Right atrium auricular region (tissue), 2 donors: Measurements from ENCODE around the gene SLC28A2. TPM values are rescaled to one million over a fixed set of nuclear protein-coding genes. Genes with fewer than 3 reads are reported as not detected.
"Not testable (repeated sequence)": the region's sequence is repeated elsewhere in the genome, so short reads cannot be mapped to it uniquely, and the experiment has no call there.

Experiments
- DNase-seq: peaks from one replicate; pipeline ENCODE4 v3.0.0-alpha.2; 2019; ENCODE audit warnings: low spot score
- H3K27ac ChIP-seq, 2 donors: fragments of 200-600 bp; sonication (generic); 1 replicate in 1 of 2; 2 replicates in 1 of 2; pipeline ENCODE4 v1.5.1; 2016 to 2019
- H3K27me3 ChIP-seq, 2 donors: fragments of 200-600 bp; sonication (generic); one replicate each; pipeline versions ENCODE4 v1.5.1 to v1.6.0; 2017 to 2019
- H3K36me3 ChIP-seq: fragments of 200-600 bp; sonication (generic); one replicate; pipeline ENCODE4 v1.5.1; 2016
- H3K4me1 ChIP-seq, 2 donors: fragments of 200-600 bp; sonication (generic); one replicate each; pipeline versions ENCODE4 v1.5.1 to v1.6.0; 2017 to 2019
- H3K4me3 ChIP-seq, 2 donors: fragments of 200-600 bp; sonication (generic); 1 replicate in 1 of 2; 2 replicates in 1 of 2; pipeline ENCODE4 v1.5.1; 2017 to 2019; ENCODE audit warnings: mild to moderate bottlenecking in 1 of 2, moderate library complexity in 1 of 2
- H3K9me3 ChIP-seq, 2 donors: fragments of 200-600 bp; sonication (generic); one replicate each; pipeline ENCODE4 v1.5.1; 2019
- CTCF ChIP-seq, 2 donors: fragments of 200-600 bp; sonication (generic); IDR thresholded peaks; one replicate each; pipeline ENCODE4 v1.5.1; 2019; ENCODE audit warnings: antibody characterized with exemption in 2 of 2
- total RNA-seq, 2 donors: library from RNA; depleted of rRNA; stranded (reverse); fragments of >200 nt; gene quantifications; one replicate each; pipeline ENCODE4 v1.1.0, GENCODE V29; 2016

The SLC28A2 gene
- total RNA-seq, 2 donors from 2014 or later: not detected

- Histone ChIP-seq H3K27me3 (no peaks in the 10 kb centered on the region), H3K36me3 (no peaks in the 10 kb centered on the region), H3K4me1 (peaks cover 0 to 9% of the 10 kb centered on the region in 2 donors), H3K4me3 (no peak overlapping the region), H3K27ac (peak overlapping the region; percentile 67 to 87), H3K9me3 (peaks cover 0 to 18% of the 10 kb centered on the region in 2 donors)
- TF ChIP-seq CTCF (IDR thresholded peaks at IDR 0.05): no peak
- no peak for DNase-seq
These were observed 20.9 kb upstream of the SLC28A2 start for GRCh38 chr15:45231132-45231531.

- Histone ChIP-seq H3K4me1 (peaks cover 0 to 9% of the 10 kb centered on the region in 2 donors), H3K27ac (peak overlapping the region; percentile 67 to 87), H3K27me3 (no peaks in the 10 kb centered on the region), H3K36me3 (no peaks in the 10 kb centered on the region), H3K9me3 (peaks cover 0 to 18% of the 10 kb centered on the region in 2 donors), H3K4me3 (no peak overlapping the region)
- no peak for DNase-seq
- TF ChIP-seq CTCF (IDR thresholded peaks at IDR 0.05): no peak
These were observed 20.0 kb upstream of the SLC28A2 start for GRCh38 chr15:45231864-45232562.

GRCh38 chr15:45234562-45235235, 17.3 kb upstream of the SLC28A2 start:
- H3K36me3 ChIP-seq: no peaks in the 10 kb centered on the region
- no peak for TF ChIP-seq CTCF (IDR thresholded peaks at IDR 0.05)
- H3K27ac ChIP-seq: no peak overlapping the region
- no peak overlapping the region for H3K4me3 ChIP-seq
- H3K4me1 ChIP-seq: peaks cover 0 to 7% of the 10 kb centered on the region in 2 donors
- DNase-seq: no peak
- H3K9me3 ChIP-seq: peaks cover 0 to 25% of the 10 kb centered on the region in 2 donors
- no peaks in the 10 kb centered on the region for H3K27me3 ChIP-seq

GRCh38 chr15:45236806-45237205, 15.2 kb upstream of the SLC28A2 start:
- not testable (repeated sequence) for H3K4me1 ChIP-seq, H3K27me3 ChIP-seq, H3K4me3 ChIP-seq, H3K36me3 ChIP-seq, DNase-seq
- H3K27ac ChIP-seq: peak overlapping the region in 1 of 2 donors; percentile 48
- H3K9me3 ChIP-seq: peaks cover under 1 to 40% of the 10 kb centered on the region in 2 donors

- Histone ChIP-seq H3K36me3 (no peaks in the 10 kb centered on the region), H3K27me3 (no peaks in the 10 kb centered on the region), H3K4me1 (no peaks in the 10 kb centered on the region), H3K4me3 (no peak overlapping the region), H3K9me3 (peaks cover 16 to 62% of the 10 kb centered on the region in 2 donors), H3K27ac (no peak overlapping the region)
- no peak for TF ChIP-seq CTCF (IDR thresholded peaks at IDR 0.05)
- DNase-seq: no peak
These were observed 9.7 kb upstream of the SLC28A2 start for GRCh38 chr15:45242289-45242688.

GRCh38 chr15:45249125-45249780, 2.8 kb upstream of the SLC28A2 start:
- Histone ChIP-seq H3K27me3 (no peaks in the 10 kb centered on the region), H3K4me1 (no peaks in the 10 kb centered on the region), H3K9me3 (peaks cover 0 to 16% of the 10 kb centered on the region in 2 donors), H3K27ac (no peak overlapping the region), H3K36me3 (no peaks in the 10 kb centered on the region), H3K4me3 (no peak overlapping the region)
- DNase-seq: no peak
- no peak for TF ChIP-seq CTCF (IDR thresholded peaks at IDR 0.05)
